Stimulated activated CD8-positive, alpha-beta memory T cell treated with anti-CD3 and anti-CD28 coated beads, Interleukin-2, amount 100 ng/mL, for 48 hours (primary cell): ENCODE data around the gene ATOH1.

Experiments used
- DNase-seq, 2 donors: peaks; one replicate each; pipeline ENCODE4 v3.0.0-alpha.2; 2020; ENCODE audit warnings: low read depth in 2 of 2

Gene ATOH1, protein sequence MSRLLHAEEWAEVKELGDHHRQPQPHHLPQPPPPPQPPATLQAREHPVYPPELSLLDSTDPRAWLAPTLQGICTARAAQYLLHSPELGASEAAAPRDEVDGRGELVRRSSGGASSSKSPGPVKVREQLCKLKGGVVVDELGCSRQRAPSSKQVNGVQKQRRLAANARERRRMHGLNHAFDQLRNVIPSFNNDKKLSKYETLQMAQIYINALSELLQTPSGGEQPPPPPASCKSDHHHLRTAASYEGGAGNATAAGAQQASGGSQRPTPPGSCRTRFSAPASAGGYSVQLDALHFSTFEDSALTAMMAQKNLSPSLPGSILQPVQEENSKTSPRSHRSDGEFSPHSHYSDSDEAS

DNA sequence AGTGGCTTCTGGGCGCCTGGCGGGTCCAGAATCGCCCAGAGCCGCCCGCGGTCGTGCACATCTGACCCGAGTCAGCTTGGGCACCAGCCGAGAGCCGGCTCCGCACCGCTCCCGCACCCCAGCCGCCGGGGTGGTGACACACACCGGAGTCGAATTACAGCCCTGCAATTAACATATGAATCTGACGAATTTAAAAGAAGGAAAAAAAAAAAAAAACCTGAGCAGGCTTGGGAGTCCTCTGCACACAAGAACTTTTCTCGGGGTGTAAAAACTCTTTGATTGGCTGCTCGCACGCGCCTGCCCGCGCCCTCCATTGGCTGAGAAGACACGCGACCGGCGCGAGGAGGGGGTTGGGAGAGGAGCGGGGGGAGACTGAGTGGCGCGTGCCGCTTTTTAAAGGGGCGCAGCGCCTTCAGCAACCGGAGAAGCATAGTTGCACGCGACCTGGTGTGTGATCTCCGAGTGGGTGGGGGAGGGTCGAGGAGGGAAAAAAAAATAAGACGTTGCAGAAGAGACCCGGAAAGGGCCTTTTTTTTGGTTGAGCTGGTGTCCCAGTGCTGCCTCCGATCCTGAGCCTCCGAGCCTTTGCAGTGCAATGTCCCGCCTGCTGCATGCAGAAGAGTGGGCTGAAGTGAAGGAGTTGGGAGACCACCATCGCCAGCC, at the start of gene ATOH1:
TSS of gene ATOH1 (plus strand) at position 422 of the 663 bp plus-strand sequence. CDS start at position 596, 174 bp downstream.
- no peak for DNase-seq

DNA sequence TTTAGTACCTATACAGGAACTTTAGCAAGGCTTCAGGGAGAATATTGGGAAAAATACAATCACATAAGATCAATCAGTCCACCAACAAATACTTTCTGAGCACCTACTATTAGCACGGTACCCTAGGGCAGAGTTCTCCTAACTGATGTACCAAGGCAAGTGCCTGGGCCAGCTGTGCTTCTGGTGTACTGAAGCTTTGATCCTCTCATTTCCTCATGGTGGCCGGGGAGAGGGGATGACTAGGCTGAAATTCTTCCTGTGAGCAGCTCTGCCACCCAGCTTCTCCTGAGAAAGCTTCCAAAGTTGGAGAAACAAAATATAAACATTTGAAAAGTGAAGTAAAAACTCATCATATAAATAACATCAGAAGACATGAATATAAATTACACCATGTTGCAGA, 49.3 kb upstream of the ATOH1 start:
- no peak for DNase-seq

DNA sequence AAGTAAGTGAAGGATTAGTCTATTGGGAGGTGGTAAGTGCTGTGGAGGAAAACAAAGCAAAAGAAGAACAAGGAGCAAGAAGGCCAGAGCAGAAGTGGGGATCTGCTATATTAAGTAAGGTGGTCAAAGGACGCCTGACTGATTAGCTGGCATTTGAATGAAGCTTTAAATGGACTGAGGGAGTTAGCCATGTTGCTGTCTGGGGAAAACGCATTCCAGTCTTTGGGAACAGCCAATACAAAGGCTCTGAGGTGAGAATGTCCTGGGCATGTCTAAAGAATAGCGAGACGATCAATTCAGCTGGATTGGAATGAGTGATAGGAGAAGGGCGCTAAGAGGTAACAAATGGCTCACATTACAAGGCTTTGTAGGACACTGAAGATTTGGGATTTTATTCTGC, 48.5 kb upstream of the ATOH1 start:
- DNase-seq, result no peak

DNA sequence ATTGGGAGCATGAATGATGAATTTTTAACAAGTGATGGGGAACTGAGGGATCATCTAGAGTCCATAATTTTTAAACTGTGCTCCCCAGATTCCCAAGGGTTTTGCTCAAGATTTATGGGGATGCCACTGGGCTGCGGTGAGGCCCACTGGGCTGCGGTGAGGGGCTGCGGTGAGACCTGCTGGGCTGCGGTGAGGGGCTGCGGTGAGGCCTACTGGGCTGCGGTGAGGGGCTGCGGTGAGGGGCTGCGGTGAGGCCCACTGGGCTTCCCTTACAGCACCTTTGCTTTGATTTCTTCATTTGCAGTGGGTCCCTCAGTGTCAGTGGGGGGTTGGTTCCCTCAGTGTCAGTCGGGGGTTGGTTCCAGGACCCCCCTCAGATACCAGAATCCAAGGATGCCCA, 47.4 kb upstream of the ATOH1 start:
- no peak for DNase-seq

DNA sequence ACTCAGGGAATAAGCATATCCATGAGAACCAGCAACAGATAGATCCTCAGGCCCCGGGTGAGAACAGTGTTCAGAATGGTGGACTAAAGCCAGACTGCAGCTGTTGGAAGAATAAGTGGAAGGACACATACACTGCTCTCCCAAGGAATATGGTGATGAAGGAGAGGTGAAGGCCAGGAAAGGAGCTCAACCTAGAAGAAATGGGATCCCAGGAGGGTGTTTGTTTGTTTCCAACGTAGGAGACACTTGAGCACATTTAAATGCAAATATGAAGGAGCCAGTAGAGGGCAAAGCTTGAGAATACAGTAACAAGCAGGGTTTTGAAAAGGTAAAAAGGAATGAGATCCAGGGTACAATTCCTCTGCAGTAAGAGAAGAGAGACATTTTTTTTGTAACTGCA, 42.4 kb upstream of the ATOH1 start:
- no peak for DNase-seq

DNA sequence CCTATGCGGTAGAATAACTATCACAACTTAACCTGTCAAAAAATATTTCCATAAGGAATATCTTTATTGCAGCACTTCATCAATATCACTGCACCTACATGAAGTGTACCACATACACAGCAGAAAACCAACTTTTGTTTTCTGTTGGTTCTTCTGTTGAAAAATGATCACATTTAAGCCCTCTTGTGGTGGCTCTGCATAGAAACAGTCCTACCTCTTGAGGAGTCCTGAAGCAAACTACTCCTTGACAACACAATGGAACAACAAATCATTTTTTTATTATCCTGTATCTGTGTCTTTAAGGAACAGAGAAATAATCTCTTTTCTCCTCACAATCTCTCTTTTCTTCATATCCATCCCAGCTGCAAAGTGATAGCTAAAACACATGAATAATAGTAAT, 39.8 kb upstream of the ATOH1 start:
- no peak for DNase-seq

DNA sequence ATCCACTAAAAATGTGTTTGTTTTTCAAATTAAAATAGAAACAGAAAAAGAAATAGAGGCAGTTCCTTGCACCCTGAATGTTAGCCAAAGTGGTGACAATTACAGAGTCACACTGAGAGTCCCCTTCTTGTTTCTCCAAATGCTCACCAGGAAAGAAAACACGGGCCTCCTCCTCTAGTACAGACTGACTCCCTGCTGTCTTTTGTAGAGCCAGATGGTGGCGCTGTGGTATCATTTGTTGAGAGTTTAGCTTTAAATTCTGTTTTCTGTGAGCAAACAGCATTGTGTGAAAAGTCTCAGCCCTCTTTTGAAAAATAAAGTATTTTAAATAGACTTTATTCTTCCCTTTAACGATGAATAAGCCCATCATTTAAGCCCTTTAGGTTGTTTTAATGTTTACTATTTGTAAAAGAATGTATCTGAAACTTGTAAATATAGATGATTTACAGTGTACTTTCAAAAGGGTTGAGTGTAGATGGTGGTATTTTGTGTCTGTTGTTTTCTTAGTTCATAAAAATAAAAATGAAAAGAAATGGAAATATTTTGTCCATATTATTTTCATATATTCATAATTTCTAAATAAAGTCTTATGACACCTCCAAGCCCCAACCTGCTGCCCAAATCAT, 36.9 kb upstream of the ATOH1 start:
- peak in 1 of 2 donors; percentile 14 for DNase-seq

DNA sequence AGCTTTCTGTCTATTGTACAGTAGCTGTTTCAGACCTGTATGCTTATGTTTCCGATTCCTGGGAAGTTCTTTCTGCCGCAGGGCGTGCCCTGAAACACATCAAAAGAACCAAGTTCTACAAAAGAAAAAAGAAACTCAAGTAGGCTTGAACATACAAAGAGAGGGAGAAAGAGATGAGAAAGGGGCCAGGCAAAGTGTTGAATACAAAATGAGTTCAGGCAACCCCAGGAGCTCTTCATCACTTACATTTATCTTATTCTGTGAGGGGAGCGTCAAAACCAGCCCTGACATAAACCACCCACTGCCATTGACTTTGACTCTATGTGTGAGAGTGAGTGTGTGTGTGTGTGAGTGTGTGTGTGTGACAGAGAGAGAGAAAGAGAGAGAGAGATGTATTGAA, 26.5 kb upstream of the ATOH1 start:
- DNase-seq, result no peak

DNA sequence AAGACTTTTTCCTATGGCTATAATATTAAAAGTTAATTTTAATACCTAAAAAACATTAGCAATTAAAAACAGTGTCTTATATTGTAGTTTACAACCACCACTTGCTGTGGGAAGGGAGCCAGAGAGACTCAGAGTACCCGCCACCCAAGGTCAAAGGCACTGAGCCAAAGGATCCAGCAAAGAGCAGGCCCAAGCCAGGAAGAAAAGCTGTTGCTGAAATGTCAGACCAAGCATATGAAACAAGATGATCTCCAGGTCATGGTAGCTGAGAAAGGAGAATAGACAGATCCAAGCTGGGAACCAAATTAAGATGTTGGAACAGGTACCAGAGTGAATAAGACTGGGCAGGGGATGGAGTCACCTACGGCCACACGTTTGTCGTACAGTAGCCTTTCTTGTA, 18.8 kb upstream of the ATOH1 start:
- DNase-seq, result no peak

DNA sequence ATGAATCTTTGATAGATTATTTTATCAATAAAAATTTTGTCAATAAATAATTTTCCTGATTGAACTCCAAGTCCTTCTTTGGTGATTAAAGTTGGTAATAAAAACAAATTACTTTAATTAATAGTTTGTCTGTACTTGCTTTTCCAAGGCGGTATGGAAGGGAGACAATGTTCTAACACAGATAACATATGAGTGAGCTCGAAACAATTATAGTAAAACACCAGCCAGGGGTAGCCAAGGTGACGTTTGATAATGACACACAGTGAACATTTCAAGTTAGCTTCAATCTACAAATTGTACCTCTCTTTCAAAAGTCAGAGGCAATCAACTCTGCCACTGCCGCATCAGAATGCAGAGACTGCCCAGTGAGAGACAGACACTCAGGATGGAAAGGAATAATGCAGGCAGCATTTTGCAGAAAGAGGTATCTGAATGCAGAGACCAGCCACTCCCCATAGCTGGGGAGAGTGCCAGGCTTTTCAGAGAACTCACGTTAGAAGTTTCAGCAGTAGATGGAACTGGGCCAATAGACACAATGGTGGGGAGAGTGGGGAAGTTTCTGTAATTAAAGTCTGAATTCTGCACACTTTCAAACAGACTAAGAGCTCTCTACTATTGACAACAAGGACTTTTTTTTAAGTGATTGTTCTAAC, 18.1 kb upstream of the ATOH1 start:
- DNase-seq, result no peak

DNA sequence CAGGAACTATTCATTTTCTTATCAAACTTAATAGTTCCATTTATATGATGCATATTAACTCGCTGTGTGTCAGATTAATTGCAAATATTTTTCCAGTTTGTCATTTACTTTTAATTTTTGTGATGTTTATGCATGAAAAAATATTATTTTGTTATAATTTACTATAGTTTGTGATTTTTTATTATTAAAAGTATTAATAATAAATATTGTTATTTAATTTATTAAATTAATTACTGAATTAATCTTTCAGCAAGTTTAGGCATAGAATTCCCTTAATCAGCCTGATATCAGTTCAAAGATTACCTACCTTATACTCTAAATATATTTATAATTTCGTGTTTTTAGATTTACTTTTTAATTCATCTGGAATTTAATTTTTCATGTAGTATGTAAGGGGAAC, 15.5 kb upstream of the ATOH1 start:
- no peak for DNase-seq

DNA sequence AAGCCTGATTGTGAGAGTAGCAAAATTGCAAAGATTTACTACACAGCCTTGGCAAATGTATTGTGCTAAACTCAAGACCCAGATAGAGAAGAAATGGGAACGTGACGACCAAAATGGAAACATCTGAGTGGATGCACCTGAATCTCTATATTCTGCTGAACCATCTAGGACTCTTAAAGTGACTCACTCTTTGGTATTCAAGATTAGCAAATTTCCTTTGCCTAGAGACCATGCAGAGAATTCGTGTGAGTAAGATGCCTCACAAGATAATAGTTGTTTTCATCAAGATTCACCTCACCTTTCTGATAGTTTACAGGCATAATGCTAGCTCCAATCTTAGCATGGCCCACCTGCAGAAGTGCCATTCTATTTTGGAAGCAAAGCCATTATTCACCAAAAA, 14.4 kb upstream of the ATOH1 start:
- no peak for DNase-seq

DNA sequence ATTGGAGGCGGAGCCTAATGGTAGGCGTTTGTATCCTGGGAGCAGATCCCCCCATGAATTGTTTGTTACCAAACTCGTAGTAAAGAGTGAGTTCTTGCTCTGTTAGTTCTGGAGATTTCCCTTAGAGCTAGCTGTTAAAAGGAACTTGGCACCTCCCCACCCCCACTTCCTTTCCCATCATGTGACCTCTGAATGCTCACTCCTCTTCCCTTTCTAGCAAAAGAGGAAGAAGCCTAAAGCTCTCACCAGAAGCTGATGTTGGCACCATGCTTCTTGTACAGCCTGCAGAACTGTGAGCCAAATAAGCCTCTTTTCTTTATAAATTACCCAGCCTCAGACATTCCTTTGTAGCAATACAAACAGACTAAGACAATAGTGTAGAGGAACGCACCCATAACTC, 13.8 kb upstream of the ATOH1 start:
- no peak for DNase-seq

DNA sequence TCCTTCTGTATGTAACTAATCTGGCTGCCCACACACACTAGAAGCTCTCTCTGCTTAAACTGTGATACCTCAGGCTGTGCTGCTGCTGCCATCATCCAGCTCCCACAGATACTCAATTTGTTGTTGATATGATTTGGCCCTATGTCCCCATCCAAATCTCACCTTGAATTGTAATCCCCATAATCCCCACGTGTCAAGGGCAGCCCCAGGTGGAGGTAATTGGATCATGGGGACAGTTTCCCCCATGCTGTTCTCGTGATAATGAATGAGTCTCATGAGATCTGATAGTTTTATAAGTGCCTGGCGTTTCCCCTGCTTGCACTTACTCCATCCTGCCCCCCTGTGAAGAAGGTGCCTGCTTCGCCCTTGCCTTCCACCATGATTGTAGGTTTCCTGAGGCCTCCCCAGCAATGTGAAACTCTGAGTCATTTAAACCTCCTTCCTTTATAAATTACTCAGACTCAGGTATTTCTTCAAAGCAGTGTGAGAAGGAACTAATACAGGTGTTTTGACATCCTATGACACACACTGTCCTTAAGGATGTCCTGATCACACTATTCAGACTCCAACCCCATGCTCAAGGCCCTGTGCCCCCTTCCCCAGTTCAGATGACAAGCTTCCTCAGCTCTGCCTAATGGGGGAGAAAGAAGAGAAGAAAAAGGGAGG, 2.9 kb upstream of the ATOH1 start:
- no peak for DNase-seq

DNA sequence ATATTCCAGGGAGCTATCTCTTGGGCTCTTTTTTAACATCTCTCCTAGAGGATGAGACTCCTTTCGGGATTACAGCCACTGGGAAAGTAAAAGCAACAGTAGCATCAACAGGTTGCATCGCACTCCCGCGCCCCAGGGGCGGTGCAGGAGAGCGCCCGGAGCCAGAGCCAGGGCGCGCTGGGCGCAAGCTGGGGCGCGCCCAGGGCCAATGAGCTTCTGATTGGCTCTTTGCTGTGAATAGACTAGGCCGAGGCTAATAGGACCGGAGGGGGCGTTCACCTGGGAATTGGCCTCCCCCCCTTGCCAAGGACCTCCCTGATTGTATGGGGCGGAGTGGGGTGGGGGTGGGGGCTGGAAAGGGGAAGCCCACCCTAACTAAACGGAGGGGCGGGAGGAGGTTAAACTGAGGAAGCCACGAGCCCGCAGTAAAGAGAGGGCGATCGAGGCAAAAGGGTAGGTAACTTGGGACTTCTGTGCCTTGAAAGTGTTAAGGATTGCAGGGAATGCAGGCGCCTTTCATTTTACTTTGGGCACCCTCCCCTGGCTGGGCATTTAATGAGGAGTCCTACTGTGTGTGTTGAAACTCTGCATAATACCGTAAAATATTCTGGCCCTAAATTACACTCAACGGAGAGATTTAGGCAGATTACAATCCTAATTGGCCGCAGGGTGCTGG, 1.1 kb upstream of the ATOH1 start:
- no peak for DNase-seq

DNA sequence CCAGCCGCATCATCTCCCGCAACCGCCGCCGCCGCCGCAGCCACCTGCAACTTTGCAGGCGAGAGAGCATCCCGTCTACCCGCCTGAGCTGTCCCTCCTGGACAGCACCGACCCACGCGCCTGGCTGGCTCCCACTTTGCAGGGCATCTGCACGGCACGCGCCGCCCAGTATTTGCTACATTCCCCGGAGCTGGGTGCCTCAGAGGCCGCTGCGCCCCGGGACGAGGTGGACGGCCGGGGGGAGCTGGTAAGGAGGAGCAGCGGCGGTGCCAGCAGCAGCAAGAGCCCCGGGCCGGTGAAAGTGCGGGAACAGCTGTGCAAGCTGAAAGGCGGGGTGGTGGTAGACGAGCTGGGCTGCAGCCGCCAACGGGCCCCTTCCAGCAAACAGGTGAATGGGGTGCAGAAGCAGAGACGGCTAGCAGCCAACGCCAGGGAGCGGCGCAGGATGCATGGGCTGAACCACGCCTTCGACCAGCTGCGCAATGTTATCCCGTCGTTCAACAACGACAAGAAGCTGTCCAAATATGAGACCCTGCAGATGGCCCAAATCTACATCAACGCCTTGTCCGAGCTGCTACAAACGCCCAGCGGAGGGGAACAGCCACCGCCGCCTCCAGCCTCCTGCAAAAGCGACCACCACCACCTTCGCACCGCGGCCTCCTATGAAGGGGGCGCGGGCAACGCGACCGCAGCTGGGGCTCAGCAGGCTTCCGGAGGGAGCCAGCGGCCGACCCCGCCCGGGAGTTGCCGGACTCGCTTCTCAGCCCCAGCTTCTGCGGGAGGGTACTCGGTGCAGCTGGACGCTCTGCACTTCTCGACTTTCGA, 654 bp downstream of the ATOH1 start:
- no peak for DNase-seq

DNA sequence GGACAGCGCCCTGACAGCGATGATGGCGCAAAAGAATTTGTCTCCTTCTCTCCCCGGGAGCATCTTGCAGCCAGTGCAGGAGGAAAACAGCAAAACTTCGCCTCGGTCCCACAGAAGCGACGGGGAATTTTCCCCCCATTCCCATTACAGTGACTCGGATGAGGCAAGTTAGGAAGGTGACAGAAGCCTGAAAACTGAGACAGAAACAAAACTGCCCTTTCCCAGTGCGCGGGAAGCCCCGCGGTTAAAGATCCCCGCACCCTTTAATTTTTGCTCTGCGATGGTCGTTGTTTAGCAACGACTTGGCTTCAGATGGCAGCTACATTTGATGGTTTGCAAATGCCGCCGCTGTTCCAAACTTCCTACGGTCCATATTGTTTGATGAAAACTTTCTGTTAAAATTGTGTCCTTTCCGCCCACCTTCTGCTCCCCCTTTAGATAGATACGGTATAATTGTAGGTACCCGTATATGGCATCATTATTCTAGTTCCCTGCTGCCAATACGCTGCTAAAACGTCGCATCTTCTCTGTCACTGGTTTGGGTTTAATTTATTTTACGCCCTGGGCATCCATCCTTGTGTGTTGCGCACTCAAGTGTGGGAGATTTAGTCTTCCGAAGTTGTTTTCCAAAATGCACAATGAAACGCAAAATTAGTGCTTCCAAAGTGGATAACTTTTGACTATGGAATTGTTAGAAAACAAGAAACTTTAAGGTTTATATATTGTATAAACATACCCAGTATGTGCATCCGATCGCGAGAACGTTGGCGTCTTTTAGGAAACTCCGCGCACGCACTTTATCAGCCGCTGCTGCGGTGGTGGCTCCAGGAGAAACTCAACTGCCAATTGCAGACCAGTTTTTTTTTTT, 1.5 kb downstream of the ATOH1 start:
- no peak for DNase-seq

DNA sequence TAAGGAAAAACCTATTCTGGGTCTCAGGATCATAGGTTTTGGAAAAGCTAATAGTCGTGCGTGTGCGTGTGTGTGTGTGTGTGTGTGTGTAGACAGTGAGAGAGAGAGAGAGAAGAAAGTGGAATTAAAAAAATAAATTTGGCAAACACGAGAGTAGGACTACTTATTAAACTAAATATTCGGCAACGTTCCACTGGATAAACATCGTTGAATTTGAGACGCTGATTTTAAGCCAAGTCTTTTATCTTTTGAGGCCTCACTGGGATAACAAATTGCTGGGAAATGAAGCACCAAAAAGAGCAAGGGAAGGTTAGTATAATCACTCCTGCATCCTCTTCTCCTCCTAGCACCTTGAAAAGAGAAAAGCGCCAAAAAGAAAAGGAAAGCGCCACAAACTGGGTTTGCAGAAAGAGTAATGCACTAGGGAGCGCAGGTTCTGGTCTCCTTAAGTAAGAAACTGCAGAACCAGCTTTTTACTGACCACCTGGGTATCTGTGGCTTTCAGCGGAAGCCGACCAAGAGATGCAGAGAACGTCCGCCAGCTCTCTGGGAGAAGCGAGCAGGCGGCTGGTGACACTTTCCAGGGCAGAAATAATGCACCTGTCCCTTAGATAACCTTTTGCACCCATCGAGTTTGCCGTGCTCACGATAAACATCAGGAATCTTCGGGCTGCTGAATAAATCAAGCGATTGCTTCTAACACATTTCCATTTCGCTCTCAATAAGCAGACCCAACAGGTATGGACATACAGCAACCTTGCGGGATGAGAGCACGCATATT, 3.4 kb downstream of the ATOH1 start:
- DNase-seq, result no peak
